GM18511 (cell line): Measurements from ENCODE around the gene LYPLAL1.
"Not testable (repeated sequence)": the region's sequence is repeated elsewhere in the genome, so short reads cannot be mapped to it uniquely, and the experiment has no call there.

Experiments used
- ATAC-seq: cut with Tn5 transposase; IDR thresholded peaks from one replicate; pipeline ENCODE4 v1.9.1; 2021; ENCODE audit warnings: mild to moderate bottlenecking, moderate library complexity; ENCODE audit not compliant: unreplicated experiment

Gene LYPLAL1

DNA sequence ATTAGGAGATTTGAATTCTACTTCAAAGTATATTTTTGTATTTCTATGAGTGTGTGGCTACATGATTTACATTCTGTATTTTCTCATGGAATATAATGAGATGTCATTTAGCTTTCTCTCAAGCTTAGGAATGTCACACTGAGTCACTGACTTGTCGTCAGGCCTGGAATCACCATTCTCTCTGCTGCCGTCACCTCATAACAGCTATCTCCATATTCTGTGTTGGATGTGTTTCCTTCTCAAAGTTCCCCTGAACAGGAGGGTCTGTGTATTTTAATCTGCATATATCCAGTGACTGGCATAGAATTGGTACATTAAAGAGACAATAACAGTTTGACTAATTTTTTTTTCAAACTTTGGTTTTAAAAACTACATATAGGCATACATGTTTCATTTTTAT, 35.9 kb downstream of the LYPLAL1 start:
- ATAC-seq, result no peak

GRCh38 chr1:219210067-219210466, 36.4 kb downstream of the LYPLAL1 start:
- no peak for ATAC-seq

GRCh38 chr1:219215477-219215876, 41.8 kb downstream of the LYPLAL1 start:
- peak; percentile 45 for ATAC-seq

DNA sequence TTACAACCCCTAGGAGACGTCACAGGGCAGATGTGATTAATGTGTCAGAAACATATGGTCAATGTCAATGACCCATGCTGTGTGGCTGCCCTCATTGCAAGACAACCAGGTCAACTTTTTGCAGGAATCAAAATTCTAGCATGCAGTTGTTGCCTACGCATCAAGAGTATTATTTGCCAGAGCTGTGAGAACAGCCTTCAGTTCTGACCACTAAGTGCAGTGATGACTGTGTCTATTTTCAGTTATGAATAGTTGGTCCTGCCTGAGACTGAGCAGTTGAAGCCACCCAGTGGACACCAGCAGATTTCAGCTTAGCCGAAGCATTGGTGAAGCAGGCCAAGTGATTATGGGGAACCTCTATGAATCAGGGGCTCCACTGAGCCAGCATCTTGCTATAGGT, 47.3 kb downstream of the LYPLAL1 start:
- ATAC-seq, result peak; percentile 89

- ATAC-seq, result no peak
Measured at GRCh38 chr1:219223496-219223895, 49.8 kb downstream of the LYPLAL1 start.

GRCh38 chr1:219226196-219226595, 52.5 kb downstream of the LYPLAL1 start:
- ATAC-seq, result no peak

DNA sequence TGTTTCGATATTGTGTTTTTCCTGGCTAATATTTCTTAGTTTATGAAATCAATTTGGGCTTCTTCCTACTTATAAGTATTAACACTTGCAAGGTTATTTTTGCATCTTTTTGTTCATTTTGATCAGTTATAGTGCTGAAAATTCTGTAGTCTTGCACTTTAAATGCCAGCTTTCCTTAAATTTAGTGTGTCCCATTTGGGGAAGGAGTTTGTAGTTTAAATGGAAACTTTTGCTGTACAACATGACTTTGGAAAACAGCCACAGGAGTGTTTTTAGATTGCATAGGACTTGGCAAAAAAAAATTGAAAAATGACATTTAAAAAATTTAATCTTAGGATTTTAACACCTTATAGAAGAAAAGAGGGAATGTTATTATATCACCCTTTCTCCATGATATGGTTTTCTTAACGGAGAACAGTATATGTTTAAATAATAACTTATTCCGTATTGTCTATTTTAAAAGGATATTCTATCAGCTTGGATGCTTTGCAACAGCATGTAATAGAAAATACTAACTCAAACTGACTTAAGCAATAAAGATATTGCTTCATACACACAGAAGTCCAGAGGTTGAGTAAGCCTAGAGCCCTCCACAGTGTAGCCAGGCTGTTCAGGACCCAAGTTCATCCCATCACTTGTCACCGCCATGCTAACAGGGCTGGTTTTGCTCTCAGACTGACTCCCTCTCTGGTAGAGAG, 53.8 kb downstream of the LYPLAL1 start:
- no peak for ATAC-seq

DNA sequence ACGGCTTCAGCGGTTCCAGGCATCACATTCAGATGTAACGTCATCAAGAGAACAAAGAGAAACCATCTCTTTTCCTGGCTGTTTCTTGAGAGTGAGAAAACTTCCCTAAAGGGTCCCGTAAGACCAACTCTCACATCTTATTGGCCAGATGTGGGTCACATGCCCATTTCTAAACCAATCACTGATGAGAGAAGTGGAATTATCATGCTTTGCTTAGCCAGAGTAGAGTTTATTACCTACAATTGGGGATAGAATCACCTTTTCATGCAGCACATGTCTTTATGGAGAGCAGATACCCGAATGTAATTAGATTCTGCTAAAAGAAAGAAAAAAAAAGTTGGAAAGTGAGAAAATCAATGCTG, 54.4 kb downstream of the LYPLAL1 start:
- ATAC-seq, result no peak

GRCh38 chr1:219232890-219233289, 59.2 kb downstream of the LYPLAL1 start:
- no peak for ATAC-seq

DNA sequence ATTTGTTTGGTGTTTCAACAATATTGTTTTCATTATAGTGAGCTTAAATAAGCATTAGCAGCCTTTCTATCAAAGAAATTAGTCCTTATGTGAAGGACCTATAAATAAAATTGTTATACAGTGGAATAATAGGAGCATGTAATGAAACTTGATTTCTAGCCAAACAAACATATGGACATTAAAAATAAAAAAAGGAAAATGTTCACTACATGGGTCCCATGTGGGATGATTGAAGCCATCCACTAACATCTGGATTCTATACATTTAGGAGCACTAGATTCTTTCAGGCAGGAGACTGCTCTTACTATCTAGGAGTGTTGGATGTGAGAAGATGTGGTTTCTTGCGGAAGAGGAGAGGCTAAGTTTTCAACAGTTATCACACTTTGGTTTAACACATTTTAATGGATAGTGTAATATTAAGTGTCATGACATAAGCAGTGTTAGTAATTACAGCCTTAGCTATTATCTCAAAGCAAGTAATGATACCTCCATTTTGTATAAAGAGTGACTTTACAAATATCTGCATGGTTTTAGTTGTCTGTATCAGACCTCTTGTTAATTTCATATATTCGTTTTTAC, 62.3 kb downstream of the LYPLAL1 start:
- no peak for ATAC-seq

GRCh38 chr1:219236933-219237610, 63.4 kb downstream of the LYPLAL1 start:
- ATAC-seq, result no peak

DNA sequence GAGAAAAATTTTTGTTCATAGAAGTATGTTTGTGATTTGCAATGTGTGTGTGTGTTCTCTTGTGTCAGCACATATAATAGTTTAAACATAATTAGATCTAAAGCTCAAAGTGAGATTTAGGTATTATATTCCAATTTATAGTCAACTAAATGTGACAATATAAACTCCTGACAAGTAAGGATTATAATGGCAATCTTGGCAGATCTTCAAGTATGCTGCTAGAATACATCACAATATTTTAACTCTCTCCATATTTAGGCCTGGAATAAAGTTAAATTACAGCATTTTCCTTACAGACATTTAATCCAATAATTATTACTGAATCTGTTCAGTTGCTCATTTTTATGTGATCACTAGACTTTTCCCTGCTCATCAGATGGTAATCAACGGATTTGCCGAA, 65.8 kb downstream of the LYPLAL1 start:
- no peak for ATAC-seq

DNA sequence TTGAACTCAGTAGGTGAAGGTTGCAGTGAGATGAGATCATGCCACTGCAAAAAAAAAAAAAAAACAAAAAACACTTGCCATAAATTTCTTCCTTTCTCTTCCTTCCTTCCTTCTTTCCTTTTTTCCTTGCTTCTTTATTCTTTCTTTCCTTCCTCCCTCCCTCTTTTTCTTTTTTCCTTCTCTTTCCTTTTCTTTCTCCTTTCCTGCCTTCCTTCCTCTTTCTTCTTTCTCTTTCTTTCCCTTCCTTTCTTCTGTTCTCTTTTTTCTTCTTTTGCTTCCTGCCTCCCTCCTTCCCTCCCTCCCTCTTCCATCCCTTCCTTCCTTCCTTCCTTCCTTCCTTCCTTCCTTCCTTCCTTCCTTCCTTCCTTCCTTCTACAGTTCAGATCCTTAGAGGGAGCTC, 71.2 kb downstream of the LYPLAL1 start:
- ATAC-seq, result no peak

- no peak for ATAC-seq
Measured at GRCh38 chr1:219247441-219247840, 73.8 kb downstream of the LYPLAL1 start.

DNA sequence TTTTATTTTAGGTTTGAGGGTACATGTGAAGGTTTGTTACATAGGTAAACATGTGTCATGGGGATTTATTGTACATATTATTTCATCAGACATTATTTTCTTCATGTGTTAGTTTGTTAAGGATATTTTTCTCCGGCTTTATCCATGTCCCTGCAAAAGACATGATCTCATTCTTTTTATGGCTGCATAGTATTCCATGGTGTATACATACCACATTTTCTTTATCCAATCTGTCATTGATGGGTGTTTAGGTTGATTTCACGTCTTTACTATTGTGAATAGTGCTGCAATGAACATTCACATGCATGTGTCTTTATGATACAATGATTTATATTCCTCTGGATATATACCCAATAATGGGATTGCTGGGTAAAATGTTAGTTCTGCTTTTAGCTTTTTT, 76.8 kb downstream of the LYPLAL1 start:
- not testable (repeated sequence) for ATAC-seq

GRCh38 chr1:219257751-219258150, 84.1 kb downstream of the LYPLAL1 start:
- no peak for ATAC-seq

GRCh38 chr1:219261454-219261853, 87.8 kb downstream of the LYPLAL1 start:
- ATAC-seq, result no peak
